ENCODE data around the gene ULK4.

ULK4 gene

GRCh38 chr3:41521010-41521655, 440.8 kb downstream of the ULK4 start:
- in situ Hi-C loops (cut with HindIII; ENCODE audit: low pct_ligation_motif_present, low sequenced_read_pairs) = no loop called here
- Histone ChIP-seq H3K36me3 (replicated peaks) (no peaks in the 10 kb centered on the region), H3K4me3 (ENCODE audit: low read depth, low read length) (no peak overlapping the region), H3K27me3 (replicated peaks) (no peaks in the 10 kb centered on the region), H3K27ac (no peak overlapping the region)
- TF ChIP-seq CTCF (IDR thresholded peaks at IDR 0.05; ENCODE audit: low read depth, low read length, missing control alignments) = no peak
- no peak for DNase-seq

GRCh38 chr3:41519746-41520145, 442.2 kb downstream of the ULK4 start:
- DNase-seq = no peak
- Histone ChIP-seq H3K4me3 (ENCODE audit: low read depth, low read length) (no peak overlapping the region), H3K27me3 (replicated peaks) (no peaks in the 10 kb centered on the region), H3K36me3 (replicated peaks) (no peaks in the 10 kb centered on the region), H3K27ac (no peak overlapping the region)
- no peak for TF ChIP-seq CTCF (IDR thresholded peaks at IDR 0.05; ENCODE audit: low read depth, low read length, missing control alignments)
- in situ Hi-C loops (cut with HindIII; ENCODE audit: low pct_ligation_motif_present, low sequenced_read_pairs) = no loop called here

- Histone ChIP-seq H3K27ac (no peak overlapping the region), H3K36me3 (replicated peaks) (no peaks in the 10 kb centered on the region), H3K27me3 (replicated peaks) (no peaks in the 10 kb centered on the region), H3K4me3 (ENCODE audit: low read depth, low read length) (no peak overlapping the region)
- TF ChIP-seq CTCF (IDR thresholded peaks at IDR 0.05; ENCODE audit: low read depth, low read length, missing control alignments) = no peak
- no peak for DNase-seq
- in situ Hi-C loops (cut with HindIII; ENCODE audit: low pct_ligation_motif_present, low sequenced_read_pairs) = no loop called here
These were observed 443.3 kb downstream of the ULK4 start for GRCh38 chr3:41518626-41519025.

- peak overlapping the region; percentile 40 for H3K27ac ChIP-seq
- in situ Hi-C loops (cut with HindIII; ENCODE audit: low pct_ligation_motif_present, low sequenced_read_pairs) = no loop called here
- peak; percentile 33 for TF ChIP-seq CTCF (IDR thresholded peaks at IDR 0.05; ENCODE audit: low read depth, low read length, missing control alignments)
- H3K36me3 ChIP-seq (replicated peaks) = no peaks in the 10 kb centered on the region
- H3K4me3 ChIP-seq (ENCODE audit: low read depth, low read length) = no peak overlapping the region
- peak; percentile 23 for DNase-seq
- no peaks in the 10 kb centered on the region for H3K27me3 ChIP-seq (replicated peaks)
These were observed 453.7 kb downstream of the ULK4 start for GRCh38 chr3:41508063-41508696.

GRCh38 chr3:41507336-41508062, 454.4 kb downstream of the ULK4 start:
- peak overlapping the region; percentile 40 for H3K27ac ChIP-seq
- in situ Hi-C loops (cut with HindIII; ENCODE audit: low pct_ligation_motif_present, low sequenced_read_pairs) = no loop called here
- H3K27me3 ChIP-seq (replicated peaks) = no peaks in the 10 kb centered on the region
- H3K36me3 ChIP-seq (replicated peaks) = no peaks in the 10 kb centered on the region
- H3K4me3 ChIP-seq (ENCODE audit: low read depth, low read length) = no peak overlapping the region
- DNase-seq = peak; percentile 2
- TF ChIP-seq CTCF (IDR thresholded peaks at IDR 0.05; ENCODE audit: low read depth, low read length, missing control alignments) = no peak

Data from brain microvascular endothelial cell (primary cell).